Adrenal gland (tissue), 5 donors: Measurements from ENCODE around the gene ATF7IP.

ENCODE experiments used
- POLR2A ChIP-seq, 2 donors: fragments of 450-650 bp; IDR thresholded peaks; one replicate each; pipeline ENCODE4 v1.6.1; 2017; ENCODE audit warnings: antibody characterized with exemption in 2 of 2, mild to moderate bottlenecking in 2 of 2, moderate library complexity in 1 of 2
- TF ChIP-seq, protein P1 (sequence below), 6 experiments: fragments of 450-650 bp in 4 of 6; fragments of 200-600 bp in 2 of 6; sonication (generic) in 1 of 6; IDR thresholded peaks; 1 replicate in 5 of 6; 2 replicates in 1 of 6; pipeline versions ENCODE4 v1.5.1 to v1.8.0; 2016 to 2021; ENCODE audit warnings: antibody characterized with exemption in 6 of 6, mild to moderate bottlenecking in 2 of 6, moderate library complexity in 1 of 6
- donor health status: DM: no; HTN: no; CAD: no.

DNA sequence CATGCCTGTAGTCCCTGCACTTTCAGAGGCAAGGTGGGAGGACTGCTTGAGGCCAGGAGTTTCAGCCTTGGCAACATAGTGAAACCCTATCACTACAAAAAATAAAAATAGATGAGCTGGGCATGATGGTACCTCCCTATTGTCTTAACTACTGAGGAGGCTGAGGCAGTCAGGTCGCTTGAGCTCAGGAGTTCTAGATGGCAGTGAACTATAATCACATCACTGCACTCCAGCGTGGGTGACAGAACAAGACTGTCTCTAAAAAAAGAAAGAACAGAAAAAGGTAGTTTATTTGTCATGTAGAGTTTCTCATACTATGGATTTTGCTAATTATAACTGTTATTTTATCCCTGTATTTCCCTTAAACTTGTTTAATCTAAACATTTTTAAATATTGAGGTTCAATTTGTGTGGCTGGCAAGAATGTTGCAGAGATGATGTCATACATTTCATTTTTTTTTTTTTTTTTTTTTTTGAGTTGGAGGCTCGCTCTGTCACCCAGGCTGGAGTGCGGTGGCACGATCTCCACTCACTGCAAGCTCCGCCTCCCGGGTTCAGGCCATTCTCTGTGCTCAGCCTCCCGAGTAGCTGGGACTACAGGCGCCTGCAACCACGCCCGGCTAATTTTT lies 39.7 kb upstream of the ATF7IP start:
- TF ChIP-seq, protein P1, sequence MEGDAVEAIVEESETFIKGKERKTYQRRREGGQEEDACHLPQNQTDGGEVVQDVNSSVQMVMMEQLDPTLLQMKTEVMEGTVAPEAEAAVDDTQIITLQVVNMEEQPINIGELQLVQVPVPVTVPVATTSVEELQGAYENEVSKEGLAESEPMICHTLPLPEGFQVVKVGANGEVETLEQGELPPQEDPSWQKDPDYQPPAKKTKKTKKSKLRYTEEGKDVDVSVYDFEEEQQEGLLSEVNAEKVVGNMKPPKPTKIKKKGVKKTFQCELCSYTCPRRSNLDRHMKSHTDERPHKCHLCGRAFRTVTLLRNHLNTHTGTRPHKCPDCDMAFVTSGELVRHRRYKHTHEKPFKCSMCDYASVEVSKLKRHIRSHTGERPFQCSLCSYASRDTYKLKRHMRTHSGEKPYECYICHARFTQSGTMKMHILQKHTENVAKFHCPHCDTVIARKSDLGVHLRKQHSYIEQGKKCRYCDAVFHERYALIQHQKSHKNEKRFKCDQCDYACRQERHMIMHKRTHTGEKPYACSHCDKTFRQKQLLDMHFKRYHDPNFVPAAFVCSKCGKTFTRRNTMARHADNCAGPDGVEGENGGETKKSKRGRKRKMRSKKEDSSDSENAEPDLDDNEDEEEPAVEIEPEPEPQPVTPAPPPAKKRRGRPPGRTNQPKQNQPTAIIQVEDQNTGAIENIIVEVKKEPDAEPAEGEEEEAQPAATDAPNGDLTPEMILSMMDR (IDR thresholded peaks at IDR 0.05) = no peak
- TF ChIP-seq POLR2A (IDR thresholded peaks at IDR 0.05) = no peak
